Ascending aorta (tissue), 2 donors: ENCODE data around the gene MPC2. TPM values are rescaled to one million over a fixed set of nuclear protein-coding genes. Genes with fewer than 3 reads are reported as not detected.

Experiments used
- DNase-seq, 2 donors: peaks; one replicate each; pipeline ENCODE4 v3.0.0-alpha.2; 2019; ENCODE audit warnings: low spot score in 2 of 2
- H3K27ac ChIP-seq, 2 donors: fragments of 200-600 bp; sonication (generic); one replicate each; pipeline ENCODE4 v1.5.1; 2016 to 2017; ENCODE audit warnings: mild to moderate bottlenecking in 1 of 2
- H3K27me3 ChIP-seq: fragments of 200-600 bp; sonication (generic); one replicate; pipeline ENCODE4 v1.5.1; 2017
- H3K36me3 ChIP-seq, 2 donors: fragments of 200-600 bp; sonication (generic); one replicate each; pipeline ENCODE4 v1.5.1; 2016
- H3K4me1 ChIP-seq, 2 donors: fragments of 200-600 bp; sonication (generic); one replicate each; pipeline ENCODE4 v1.5.1; 2016 to 2017; ENCODE audit warnings: mild to moderate bottlenecking in 1 of 2
- H3K4me3 ChIP-seq, 2 donors: fragments of 200-600 bp; sonication (generic); one replicate each; pipeline ENCODE4 v1.5.1; 2016 to 2017; ENCODE audit warnings: mild to moderate bottlenecking in 1 of 2
- H3K9me3 ChIP-seq, 2 donors: fragments of 200-600 bp; sonication (generic); one replicate each; pipeline ENCODE4 v1.5.1; 2016
- CTCF ChIP-seq, 3 experiments: fragments of 200-600 bp in 2 of 3; fragments of 450-650 bp in 1 of 3; sonication (generic) in 2 of 3; IDR thresholded peaks; one replicate each; pipeline ENCODE4 v1.5.1; 2016 to 2019; ENCODE audit warnings: antibody characterized with exemption in 3 of 3, mild to moderate bottlenecking in 1 of 3, moderate library complexity in 1 of 3
- intact Hi-C: fragments of 100-400 bp; cut with DNase I; formaldehyde crosslinking; loops from one replicate; pipeline ENCODE4 v1.15.1; 2023
- total RNA-seq: library from RNA; depleted of rRNA; stranded (reverse); fragments of >200 nt; gene quantifications from one replicate; pipeline ENCODE4 v1.1.0, GENCODE V29; 2016

The MPC2 gene
- 2.9 TPM for total RNA-seq

DNA sequence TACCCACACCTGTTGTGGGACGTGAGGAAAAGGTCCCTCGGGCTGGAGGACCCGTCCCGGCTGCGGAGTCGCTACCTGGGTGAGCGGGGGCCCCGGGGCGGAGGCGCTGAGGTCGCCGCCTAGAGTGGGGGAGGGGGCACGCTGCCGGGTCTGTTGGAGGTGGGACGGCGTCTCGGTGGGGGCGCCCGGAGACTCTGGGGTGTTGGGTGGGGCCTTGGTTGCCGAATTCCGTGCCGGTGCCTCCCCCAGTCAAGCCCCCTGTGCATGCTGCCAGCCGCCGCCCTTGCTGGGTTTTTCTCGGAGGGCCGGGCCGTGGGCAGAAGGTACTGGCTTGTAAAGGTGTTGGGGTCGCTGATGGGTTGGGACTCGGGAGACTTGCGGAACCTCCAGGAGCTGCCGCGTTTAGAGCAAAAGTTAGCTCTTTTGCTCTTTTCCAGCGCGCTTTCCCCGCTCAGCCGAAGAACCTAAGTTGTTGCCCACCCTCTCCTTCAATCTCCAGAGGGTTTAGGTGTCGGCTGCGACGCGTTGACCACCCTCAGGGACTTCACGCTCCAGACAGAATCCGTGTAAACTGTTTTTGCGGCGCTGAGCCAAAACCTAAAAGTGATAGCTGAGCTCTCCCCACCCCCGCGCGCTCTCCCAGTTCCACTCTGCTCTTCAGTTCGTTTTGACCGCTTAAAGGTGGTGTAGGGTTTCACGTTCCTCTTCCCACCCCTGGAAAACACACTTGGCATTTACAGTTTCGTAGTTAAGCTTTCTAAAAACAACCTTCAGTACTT lies at the start of gene MPC2:
MPC2 (minus strand) TSS at position 143 of the 779 bp plus-strand sequence. CDS start 1,231 bp downstream, outside the sequence.
- Histone ChIP-seq H3K36me3 (no peaks in the 10 kb centered on the region), H3K4me3 (peak within 1 kb of the TSS; percentile 91), H3K9me3 (no peaks in the 10 kb centered on the region), H3K27me3 (no peaks in the 10 kb centered on the region), H3K27ac (peak within 1 kb of the TSS; percentile 96 to 98), H3K4me1 (peaks cover 0 to 14% of the 10 kb centered on the region in 2 donors)
- TF ChIP-seq CTCF (IDR thresholded peaks at IDR 0.05), result no peak
- intact Hi-C loops, result loop anchor here (1.0 to 10.0 kb wide), 8 partner anchors 38 to 1548 kb away; partner anchors contain the start of genes SFT2D2, SLC19A2 and TIPRL
- peak; percentile 20 to 82 for DNase-seq

DNA sequence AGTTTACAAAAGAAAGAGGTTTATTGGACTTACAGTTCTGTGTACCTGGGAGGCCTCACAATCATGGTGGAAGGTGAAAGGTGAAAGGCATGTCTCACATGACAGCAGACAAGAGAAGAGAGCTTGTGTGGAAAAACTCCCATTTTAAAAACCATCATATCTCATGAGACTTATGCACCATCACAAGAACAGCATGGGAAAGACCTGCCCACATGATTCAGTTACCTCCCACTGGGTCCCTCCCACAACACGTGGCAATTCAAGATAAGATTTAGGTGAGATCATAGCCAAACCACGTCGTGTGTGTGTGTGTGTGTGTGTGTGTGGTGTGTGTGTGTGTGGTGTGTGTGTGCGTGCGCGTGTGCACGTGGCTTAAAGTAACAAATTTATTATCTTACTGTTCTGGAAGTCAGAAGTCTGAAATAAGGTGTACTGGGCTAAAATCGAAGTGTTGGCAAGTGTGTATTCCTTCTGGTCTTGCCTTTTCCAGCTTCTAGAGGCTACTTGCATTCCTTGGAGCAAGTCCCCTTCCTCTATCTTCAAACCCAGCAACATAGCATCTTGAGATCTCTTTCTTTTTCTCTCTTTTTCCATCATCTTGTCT lies 48.1 kb upstream of the MPC2 start:
- Histone ChIP-seq H3K9me3 (no peaks in the 10 kb centered on the region), H3K27me3 (no peaks in the 10 kb centered on the region), H3K4me3 (no peak overlapping the region), H3K36me3 (peaks cover 2 to 14% of the 10 kb centered on the region in 2 donors), H3K4me1 (no peaks in the 10 kb centered on the region), H3K27ac (no peak overlapping the region)
- no peak for TF ChIP-seq CTCF (IDR thresholded peaks at IDR 0.05)
- DNase-seq, result no peak
- intact Hi-C loops, result no loop called here

GRCh38 chr1:167983797-167984420 lies 47.0 kb upstream of the MPC2 start:
- H3K27me3 ChIP-seq, result no peaks in the 10 kb centered on the region
- H3K4me1 ChIP-seq, result no peaks in the 10 kb centered on the region
- H3K9me3 ChIP-seq, result no peaks in the 10 kb centered on the region
- intact Hi-C loops, result no loop called here
- H3K4me3 ChIP-seq, result no peak overlapping the region
- DNase-seq, result no peak
- no peak for TF ChIP-seq CTCF (IDR thresholded peaks at IDR 0.05)
- no peak overlapping the region for H3K27ac ChIP-seq
- peaks cover 2 to 20% of the 10 kb centered on the region in 2 donors for H3K36me3 ChIP-seq

GRCh38 chr1:167981933-167982332 lies 45.1 kb upstream of the MPC2 start:
- intact Hi-C loops, result no loop called here
- TF ChIP-seq CTCF (IDR thresholded peaks at IDR 0.05), result no peak

GRCh38 chr1:167977245-167977644 lies 40.4 kb upstream of the MPC2 start:
- no peaks in the 10 kb centered on the region for H3K4me1 ChIP-seq
- no peak overlapping the region for H3K27ac ChIP-seq
- H3K9me3 ChIP-seq, result no peaks in the 10 kb centered on the region
- no peaks in the 10 kb centered on the region for H3K27me3 ChIP-seq
- DNase-seq, result no peak
- H3K4me3 ChIP-seq, result no peak overlapping the region
- TF ChIP-seq CTCF (IDR thresholded peaks at IDR 0.05), result no peak
- intact Hi-C loops, result no loop called here
- peaks cover 13 to 41% of the 10 kb centered on the region in 2 donors for H3K36me3 ChIP-seq

More at GRCh38 chr1:167981933-167982332, 45.1 kb upstream of the MPC2 start:
- H3K27me3 ChIP-seq, result no peaks in the 10 kb centered on the region
- no peak for DNase-seq
- H3K4me1 ChIP-seq, result no peaks in the 10 kb centered on the region
- no peak overlapping the region for H3K4me3 ChIP-seq
- no peak overlapping the region for H3K27ac ChIP-seq
- H3K9me3 ChIP-seq, result no peaks in the 10 kb centered on the region
- peaks cover 2 to 26% of the 10 kb centered on the region in 2 donors for H3K36me3 ChIP-seq
